Activated CD8-positive, alpha-beta memory T cell treated with anti-CD3 and anti-CD28 coated beads for 24 hours (primary cell): Measurements from ENCODE around the gene GLYATL1B.
"Not testable (repeated sequence)": the region's sequence is repeated elsewhere in the genome, so short reads cannot be mapped to it uniquely, and the experiment has no call there.

Experiments
- DNase-seq: peaks from one replicate; pipeline ENCODE4 v3.0.0-alpha.2; 2020

Gene GLYATL1B

DNA sequence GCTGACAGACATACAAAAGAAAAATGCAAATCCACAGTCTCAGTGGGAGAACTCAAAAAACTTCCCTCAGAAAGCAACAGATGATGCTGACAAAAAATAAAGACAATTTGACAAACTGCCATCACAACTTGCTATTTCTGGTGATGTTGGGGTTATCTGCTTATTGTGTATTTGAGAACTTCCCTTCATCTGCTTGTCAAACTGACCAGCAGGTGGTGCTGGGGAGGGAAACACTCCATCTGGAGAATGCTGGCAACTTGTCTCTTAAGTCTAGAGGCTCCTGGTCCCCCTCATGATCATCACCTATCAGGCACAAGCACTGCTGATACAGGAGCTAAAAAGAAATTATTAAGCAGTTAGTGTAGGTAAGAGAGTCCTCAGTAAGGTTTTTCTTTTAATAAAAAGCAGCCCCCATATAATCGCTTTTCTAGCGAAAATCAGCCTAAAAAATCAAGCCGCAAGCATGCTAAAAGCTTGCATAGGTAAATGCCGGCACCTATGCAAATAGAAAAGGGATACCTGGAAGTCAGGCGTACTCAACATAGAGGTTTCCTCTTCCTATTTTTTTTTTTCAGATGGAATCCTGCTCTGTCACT is 11.1 kb downstream of the GLYATL1B start:
- DNase-seq, result peak; percentile 78

DNA sequence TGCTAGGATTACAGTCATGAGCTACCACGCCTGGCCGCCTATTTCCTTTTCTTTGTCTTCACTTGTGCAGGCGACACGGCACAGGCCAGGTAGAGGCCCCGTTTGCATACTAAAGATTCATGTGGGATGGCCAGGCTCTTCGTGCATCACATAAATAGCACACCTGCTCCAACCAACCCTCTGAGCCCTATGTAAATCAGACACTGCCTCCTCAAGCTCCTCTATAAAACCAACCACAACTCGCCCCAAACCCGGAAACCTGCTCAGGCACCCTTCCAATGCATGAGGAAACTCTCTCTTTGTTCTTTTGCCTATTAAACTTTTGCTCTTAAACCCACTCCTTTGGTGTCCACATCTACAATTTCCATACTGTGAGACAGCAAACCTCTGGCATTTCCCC is 11.8 kb downstream of the GLYATL1B start:
- DNase-seq, result not testable (repeated sequence)

- peak; percentile 73 for DNase-seq
These were observed 16.2 kb downstream of the GLYATL1B start for GRCh38 chr11:59102259-59102765.

GRCh38 chr11:59106363-59107336 is 20.5 kb downstream of the GLYATL1B start, which contains the start of gene FAM111B:
FAM111B (plus strand) TSS chr11:59107237; CDS start chr11:59109626, 2,389 bp downstream.
- DNase-seq, result peak; percentile 82

DNA sequence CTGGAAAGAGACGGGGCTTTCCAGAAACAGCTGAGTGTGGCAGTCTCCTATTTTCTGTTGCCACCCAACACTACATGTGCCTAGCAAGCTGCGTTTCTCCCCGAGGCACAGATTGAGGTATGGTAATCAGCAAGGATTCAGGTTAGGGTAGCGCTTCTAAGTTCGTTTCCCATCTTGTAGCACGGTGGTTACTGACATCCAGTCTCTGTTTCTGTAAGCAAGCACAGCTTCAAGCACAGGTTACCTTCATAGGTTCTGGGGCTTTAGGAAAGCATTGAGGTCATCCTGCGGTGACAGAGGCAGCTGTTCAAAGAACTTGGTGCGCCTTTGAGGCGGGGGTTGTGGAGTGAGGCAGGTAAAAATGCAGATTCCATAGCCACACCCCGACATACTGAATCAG is 21.6 kb downstream of the GLYATL1B start:
- DNase-seq, result peak; percentile 57

GRCh38 chr11:59112494-59112893 is 26.4 kb downstream of the GLYATL1B start:
- no peak for DNase-seq

DNA sequence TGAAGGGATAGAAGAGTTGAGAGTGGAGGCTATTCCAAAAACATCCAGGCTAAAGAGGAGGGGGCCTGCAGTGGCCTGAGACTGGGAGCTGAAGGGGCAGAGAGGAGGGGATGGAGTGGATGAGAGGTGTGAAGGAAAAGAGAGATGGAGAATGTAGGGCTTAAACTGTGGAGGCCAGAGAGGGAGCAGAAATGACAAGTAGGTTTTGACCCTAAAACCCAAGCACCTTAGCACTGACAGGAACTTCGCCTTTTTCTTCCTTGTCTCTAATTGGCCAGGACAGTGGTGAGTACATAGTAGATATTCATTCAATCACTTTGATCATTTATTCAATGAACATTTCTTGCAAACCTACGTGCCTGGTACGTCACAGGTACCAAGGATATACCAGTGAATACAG is 28.2 kb downstream of the GLYATL1B start:
- DNase-seq, result no peak

DNA sequence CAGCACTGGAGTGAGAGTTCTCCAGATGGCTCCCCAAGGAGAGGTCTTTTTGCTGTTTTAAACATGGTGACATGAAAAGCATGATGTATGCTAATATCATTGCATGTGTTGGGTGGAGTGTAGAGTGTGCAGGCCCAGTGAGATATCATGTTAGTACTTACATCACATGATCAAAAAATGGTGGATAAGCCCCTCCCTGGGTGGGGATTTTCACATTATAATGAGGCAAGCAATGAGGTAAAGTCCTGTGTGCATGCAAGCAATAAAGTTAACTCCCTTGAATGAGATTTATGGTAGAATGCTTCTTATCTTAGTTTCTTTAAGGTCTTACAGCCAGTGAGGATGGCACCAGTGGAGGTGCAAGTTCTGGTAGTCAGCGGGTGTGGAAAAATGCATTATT is 29.4 kb downstream of the GLYATL1B start:
- DNase-seq, result no peak

- no peak for DNase-seq
These were observed 31.7 kb downstream of the GLYATL1B start for GRCh38 chr11:59117774-59118173.

GRCh38 chr11:59119826-59120225 is 33.7 kb downstream of the GLYATL1B start:
- no peak for DNase-seq

GRCh38 chr11:59135648-59136461 is 49.7 kb downstream of the GLYATL1B start:
- DNase-seq, result peak; percentile 98

GRCh38 chr11:59136551-59136950 is 50.4 kb downstream of the GLYATL1B start:
- DNase-seq, result not testable (repeated sequence)

DNA sequence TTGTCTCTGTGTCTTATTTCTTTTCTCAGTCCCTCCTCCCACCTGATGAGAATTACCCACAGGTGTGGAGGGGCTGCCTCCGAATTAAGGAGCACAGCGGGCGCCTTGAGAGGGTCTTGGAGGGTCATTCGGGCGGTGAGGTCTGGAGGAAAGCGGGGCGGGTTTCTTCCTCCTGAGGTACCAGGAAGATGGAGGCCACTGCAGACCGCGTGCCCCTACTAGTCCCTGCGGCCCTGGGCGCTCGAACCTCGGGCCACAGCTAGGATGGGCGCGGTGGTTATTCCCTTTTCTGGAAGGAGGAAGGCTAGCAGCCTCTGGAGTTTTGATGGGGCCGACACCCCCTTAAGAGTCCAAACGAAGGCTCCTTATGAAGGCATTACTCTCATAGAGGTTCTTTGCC is 51.1 kb downstream of the GLYATL1B start:
- DNase-seq, result no peak

DNA sequence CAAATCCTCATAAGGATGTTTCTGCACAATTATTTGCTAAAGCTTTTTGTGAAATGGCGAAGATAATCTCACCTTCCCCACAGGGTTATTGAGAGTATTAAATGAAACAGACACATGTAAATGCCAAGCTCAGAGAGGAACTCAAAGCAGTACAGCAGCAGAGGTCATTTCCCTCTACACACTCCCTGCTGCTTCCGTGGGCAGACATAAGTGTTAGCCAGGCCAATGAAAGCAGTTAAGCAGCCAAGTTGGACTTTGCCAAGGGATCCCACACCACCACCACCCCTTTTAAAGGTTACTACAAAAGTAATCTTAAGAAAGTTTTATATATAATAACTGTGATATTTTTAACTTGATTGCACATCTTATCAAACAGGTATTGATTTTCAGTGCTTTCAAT is 52.5 kb downstream of the GLYATL1B start:
- DNase-seq, result no peak

GRCh38 chr11:59141191-59141590 is 55.1 kb downstream of the GLYATL1B start:
- DNase-seq, result no peak

- DNase-seq, result no peak
These were observed 55.8 kb downstream of the GLYATL1B start for GRCh38 chr11:59141673-59142460.

DNA sequence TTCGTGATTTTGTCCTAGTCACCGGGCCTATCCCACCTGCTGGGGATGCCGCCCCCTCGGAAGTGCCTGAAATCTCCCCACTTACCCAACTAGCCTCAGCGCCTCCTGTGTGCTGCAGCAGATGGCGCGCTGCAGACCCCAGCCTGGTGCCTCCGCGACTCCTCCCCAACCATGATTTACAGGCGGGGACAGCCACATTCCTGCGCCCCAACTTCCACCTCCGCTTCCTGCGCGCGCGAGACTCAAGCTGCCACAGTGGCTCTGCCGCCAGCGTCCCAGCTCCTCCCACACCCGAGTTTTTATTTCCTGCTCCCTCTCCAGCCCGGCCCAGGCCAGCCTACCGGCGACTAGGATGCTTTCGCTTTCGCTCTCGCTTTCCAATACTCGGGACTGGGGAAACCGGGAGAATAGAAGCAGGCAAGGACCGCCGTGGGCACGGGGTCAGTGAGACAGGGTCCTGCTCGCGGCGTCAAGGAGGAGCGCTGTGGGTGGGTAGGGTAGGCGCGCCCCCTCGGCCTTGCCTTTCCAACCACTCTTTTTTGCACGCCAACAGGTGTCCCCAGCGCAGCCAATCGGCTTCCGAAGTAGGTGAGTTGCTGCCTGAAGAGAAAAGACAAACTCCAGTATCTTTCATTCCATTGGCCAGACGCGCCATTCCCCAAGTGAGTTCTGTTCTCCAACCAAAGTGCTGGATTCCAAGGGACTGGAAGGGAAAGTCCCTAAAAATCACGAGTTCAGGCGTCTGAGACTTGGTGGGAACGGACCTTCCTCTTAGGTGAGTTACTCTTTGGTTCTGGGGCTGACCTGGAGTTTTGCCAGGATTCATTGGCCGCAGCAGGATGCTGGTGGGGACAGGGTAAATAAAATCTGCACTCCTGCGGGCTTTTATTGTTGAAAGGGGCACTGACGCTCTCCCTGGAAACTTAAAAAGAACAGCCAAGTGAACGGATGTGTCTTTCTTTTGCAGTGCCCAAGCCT is 56.7 kb downstream of the GLYATL1B start, which contains the start of gene FAM111A:
FAM111A (plus strand) TSS at position 327 of the 978 bp plus-strand sequence. CDS start 6,017 bp downstream, outside the sequence.
- peak; percentile 90 for DNase-seq

DNA sequence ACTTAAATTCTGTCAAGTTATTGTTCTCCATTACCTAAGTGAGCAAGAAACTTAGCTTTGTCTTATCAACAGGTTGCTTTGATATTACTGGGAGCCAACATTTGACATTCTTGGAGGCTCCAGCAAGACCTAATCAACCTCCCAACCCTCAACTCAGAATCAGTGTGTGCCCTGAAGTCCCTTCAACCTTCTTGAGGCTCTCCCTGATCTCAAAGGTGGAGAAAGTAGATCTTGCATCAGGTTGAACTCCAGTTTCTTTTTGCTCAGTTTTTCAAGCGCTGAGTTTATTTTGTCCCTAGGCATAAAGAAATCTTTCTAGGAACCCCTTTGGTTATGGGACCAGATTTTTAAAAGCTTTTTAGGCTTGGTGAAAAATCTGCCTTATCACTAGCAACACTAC is 58.0 kb downstream of the GLYATL1B start:
- no peak for DNase-seq
